Activated CD8-positive, alpha-beta T cell treated with anti-CD3 and anti-CD28 coated beads, Interleukin-2, amount 10 ng/mL, durations not matched to agents 7 days and 5 days (primary cell): ENCODE results near the gene ADI1. TPM values are rescaled to one million over a fixed set of nuclear protein-coding genes. Genes with fewer than 3 reads are reported as not detected.
A peak's percentile ranks its signal among the peaks of the same experiment; 100 is the strongest.

Source experiments
- ATAC-seq: fragments of 150-1000 bp; cut with Tn5 transposase; one replicate; pipeline ENCODE4 v1.10.0; 2021; ENCODE audit warnings: moderate library complexity
- CTCF ChIA-PET: fragments of 350-600 bp; sonication (Branson Sonifier 250); formaldehyde crosslinking; loops from one replicate; lab custom pipeline; 2021; ENCODE audit warnings: antibody characterized with exemption; lab: Charles Lee
- POLR2A ChIA-PET: fragments of 350-600 bp; sonication (Branson Sonifier 250); formaldehyde crosslinking; loops from one replicate; lab custom pipeline; 2021; ENCODE audit warnings: antibody characterized with exemption; lab: Charles Lee
- DNase-seq: peaks from one replicate; pipeline ENCODE4 v3.0.0-alpha.2; 2020
- H3K27ac Mint-ChIP-seq: one replicate; pipeline ENCODE4 v1.8.0; 2021; ENCODE audit warnings: mild to moderate bottlenecking, mixed read lengths
- H3K27me3 Mint-ChIP-seq: one replicate; pipeline ENCODE4 v1.8.0; 2021; ENCODE audit warnings: low read depth, mixed read lengths
- H3K36me3 Mint-ChIP-seq: one replicate; pipeline ENCODE4 v1.8.0; 2021; ENCODE audit warnings: low read depth, mixed read lengths
- H3K4me1 Mint-ChIP-seq: one replicate; pipeline ENCODE4 v1.8.0; 2021; ENCODE audit warnings: low read depth, mixed read lengths
- H3K4me3 Mint-ChIP-seq: one replicate; pipeline ENCODE4 v1.8.0; 2021; ENCODE audit warnings: mild to moderate bottlenecking, mixed read lengths
- H3K9me3 Mint-ChIP-seq: one replicate; pipeline ENCODE4 v1.8.0; 2022; ENCODE audit warnings: mixed read lengths; ENCODE audit not compliant: insufficient read depth
- total RNA-seq, 2 experiments: library from RNA; stranded (reverse); gene quantifications; one replicate each; pipeline ENCODE4 v1.2.3, GENCODE V29; 2021

The ADI1 gene
- total RNA-seq, 2 experiments from 2014 or later: 17.5 to 19.8 TPM

- Mint-ChIP-seq H3K4me1 (peaks cover 9% of the 10 kb centered on the region), H3K36me3 (peaks cover 18% of the 10 kb centered on the region), H3K4me3 (no peak overlapping the region), H3K27me3 (no peaks in the 10 kb centered on the region), H3K9me3 (no peaks in the 10 kb centered on the region), H3K27ac (no peak overlapping the region)
- ChIA-PET POLR2A (no interaction called here), CTCF (no interaction called here)
- ATAC-seq: no peak
- DNase-seq: no peak
These were observed 54.0 kb downstream of the ADI1 start for GRCh38 chr2:3465328-3465727.

DNA sequence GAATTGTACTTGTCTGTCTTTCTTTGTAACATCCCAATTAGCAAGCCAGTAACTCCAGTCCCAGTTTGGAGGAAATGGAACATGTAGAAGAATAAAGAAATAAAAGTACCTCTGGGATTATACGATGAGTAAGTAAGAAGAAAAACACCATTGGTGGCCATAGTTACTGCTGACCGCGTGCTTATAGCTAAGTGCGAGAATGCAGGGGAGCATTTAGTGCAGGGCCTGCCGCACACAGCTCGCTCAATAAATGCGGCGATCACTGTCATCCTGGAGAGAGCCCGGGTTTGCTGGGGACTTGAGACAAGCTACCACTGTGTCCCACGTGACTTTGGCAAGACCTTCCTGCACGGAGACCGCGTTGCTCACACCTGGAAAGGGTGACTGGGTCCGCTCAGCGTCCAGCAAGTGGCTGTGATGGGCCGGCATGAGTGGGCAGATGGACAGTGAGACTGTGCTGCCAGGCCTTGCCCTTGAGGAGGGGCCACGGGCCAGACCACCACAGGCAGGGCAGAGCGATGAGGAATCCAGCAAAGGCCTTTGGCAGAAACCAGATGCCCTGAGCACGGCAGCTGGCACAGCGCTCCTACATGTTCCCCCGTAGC is 54.8 kb downstream of the ADI1 start:
- POLR2A ChIA-PET: no interaction called here
- ATAC-seq: no peak
- Mint-ChIP-seq H3K27me3 (no peaks in the 10 kb centered on the region), H3K4me1 (peaks cover 9% of the 10 kb centered on the region), H3K36me3 (peaks cover 15% of the 10 kb centered on the region), H3K27ac (no peak overlapping the region), H3K4me3 (no peak overlapping the region), H3K9me3 (no peaks in the 10 kb centered on the region)
- DNase-seq: no peak
- CTCF ChIA-PET: interaction anchor here (1.4 to 3.8 kb wide), 2 partner anchors 40 to 188 kb away, joined by 7 to 26 read pairs; no protein-coding TSS in a partner anchor

- DNase-seq: no peak
- no peak overlapping the region for H3K27ac Mint-ChIP-seq
- peaks cover 9% of the 10 kb centered on the region for H3K4me1 Mint-ChIP-seq
- ChIA-PET CTCF (interaction anchor here (1.4 to 3.8 kb wide), 2 partner anchors 40 to 188 kb away, joined by 7 to 26 read pairs; no protein-coding TSS in a partner anchor), POLR2A (no interaction called here)
- no peak for ATAC-seq
- H3K27me3 Mint-ChIP-seq: no peaks in the 10 kb centered on the region
- H3K9me3 Mint-ChIP-seq: no peaks in the 10 kb centered on the region
- peaks cover 14% of the 10 kb centered on the region for H3K36me3 Mint-ChIP-seq
- H3K4me3 Mint-ChIP-seq: no peak overlapping the region
These were observed 55.4 kb downstream of the ADI1 start for GRCh38 chr2:3463944-3464343.

- DNase-seq (no peak), ATAC-seq (no peak)
- H3K4me3 Mint-ChIP-seq: no peak overlapping the region
- H3K27me3 Mint-ChIP-seq: no peaks in the 10 kb centered on the region
- H3K9me3 Mint-ChIP-seq: no peaks in the 10 kb centered on the region
- POLR2A ChIA-PET: no interaction called here
- peaks cover 13% of the 10 kb centered on the region for H3K36me3 Mint-ChIP-seq
- H3K4me1 Mint-ChIP-seq: peaks cover 9% of the 10 kb centered on the region
- H3K27ac Mint-ChIP-seq: no peak overlapping the region
- CTCF ChIA-PET: interaction anchor here (1.0 to 3.8 kb wide), 4 partner anchors 22 to 189 kb away, joined by 3 to 26 read pairs (median 6); no protein-coding TSS in a partner anchor
These were observed 56.0 kb downstream of the ADI1 start for GRCh38 chr2:3463186-3463835.

- DNase-seq (no peak), ATAC-seq (no peak)
- ChIA-PET CTCF (interaction anchor here (0.7 to 3.8 kb wide), 9 partner anchors 10 to 189 kb away, joined by 3 to 26 read pairs (median 4); partner anchors contain the start of gene RNASEH1), POLR2A (no interaction called here)
- H3K9me3 Mint-ChIP-seq: no peaks in the 10 kb centered on the region
- H3K27me3 Mint-ChIP-seq: no peaks in the 10 kb centered on the region
- peaks cover 8% of the 10 kb centered on the region for H3K36me3 Mint-ChIP-seq
- H3K4me1 Mint-ChIP-seq: peaks cover 9% of the 10 kb centered on the region
- H3K4me3 Mint-ChIP-seq: no peak overlapping the region
- H3K27ac Mint-ChIP-seq: no peak overlapping the region
These were observed 56.7 kb downstream of the ADI1 start for GRCh38 chr2:3462493-3463104.

DNA sequence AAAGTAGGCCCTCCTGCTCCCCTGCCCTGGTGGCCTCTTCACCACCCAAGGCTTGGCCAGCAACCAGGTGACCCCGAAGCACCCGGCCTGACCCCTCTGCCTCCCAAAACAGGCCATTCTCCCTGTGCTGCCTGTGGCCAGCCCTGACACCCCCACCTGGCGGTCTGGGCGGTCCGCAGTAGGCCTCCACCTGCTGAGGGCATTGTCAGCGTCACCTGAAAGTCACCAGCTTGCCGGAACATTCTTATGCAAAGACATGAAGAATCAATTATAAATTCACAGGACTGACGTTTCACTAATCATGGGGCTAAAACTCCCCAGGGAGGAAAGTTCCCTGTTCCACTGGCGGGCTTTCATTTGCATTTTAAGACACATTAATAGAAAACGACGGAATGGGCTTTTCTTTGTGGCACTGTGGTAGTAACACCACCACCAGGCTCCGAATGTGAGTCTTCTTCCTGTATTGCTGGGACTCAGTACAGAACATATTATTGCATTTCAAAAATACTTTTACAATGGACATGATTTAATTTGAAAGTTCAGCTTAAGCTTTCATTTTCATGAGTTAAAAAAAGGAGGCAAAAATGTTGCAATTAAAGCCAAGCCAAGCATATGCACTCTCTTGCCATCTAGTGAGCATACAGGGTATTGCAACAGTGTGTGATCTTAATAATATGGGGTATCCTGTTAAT is 57.4 kb downstream of the ADI1 start:
- peaks cover 6% of the 10 kb centered on the region for H3K36me3 Mint-ChIP-seq
- ATAC-seq (peak; percentile 51), DNase-seq (peak; percentile 64)
- H3K27ac Mint-ChIP-seq: peak overlapping the region; percentile 60
- ChIA-PET POLR2A (interaction anchor here (0.6 kb wide), 1 partner anchor 97 kb away, joined by 4 read pairs; no protein-coding TSS in a partner anchor), CTCF (interaction anchor here (0.6 to 3.8 kb wide), 15 partner anchors 9 to 319 kb away, joined by 3 to 26 read pairs (median 3); partner anchors contain the start of gene RNASEH1)
- H3K4me3 Mint-ChIP-seq: no peak overlapping the region
- H3K4me1 Mint-ChIP-seq: peaks cover 9% of the 10 kb centered on the region
- no peaks in the 10 kb centered on the region for H3K9me3 Mint-ChIP-seq
- H3K27me3 Mint-ChIP-seq: no peaks in the 10 kb centered on the region

DNA sequence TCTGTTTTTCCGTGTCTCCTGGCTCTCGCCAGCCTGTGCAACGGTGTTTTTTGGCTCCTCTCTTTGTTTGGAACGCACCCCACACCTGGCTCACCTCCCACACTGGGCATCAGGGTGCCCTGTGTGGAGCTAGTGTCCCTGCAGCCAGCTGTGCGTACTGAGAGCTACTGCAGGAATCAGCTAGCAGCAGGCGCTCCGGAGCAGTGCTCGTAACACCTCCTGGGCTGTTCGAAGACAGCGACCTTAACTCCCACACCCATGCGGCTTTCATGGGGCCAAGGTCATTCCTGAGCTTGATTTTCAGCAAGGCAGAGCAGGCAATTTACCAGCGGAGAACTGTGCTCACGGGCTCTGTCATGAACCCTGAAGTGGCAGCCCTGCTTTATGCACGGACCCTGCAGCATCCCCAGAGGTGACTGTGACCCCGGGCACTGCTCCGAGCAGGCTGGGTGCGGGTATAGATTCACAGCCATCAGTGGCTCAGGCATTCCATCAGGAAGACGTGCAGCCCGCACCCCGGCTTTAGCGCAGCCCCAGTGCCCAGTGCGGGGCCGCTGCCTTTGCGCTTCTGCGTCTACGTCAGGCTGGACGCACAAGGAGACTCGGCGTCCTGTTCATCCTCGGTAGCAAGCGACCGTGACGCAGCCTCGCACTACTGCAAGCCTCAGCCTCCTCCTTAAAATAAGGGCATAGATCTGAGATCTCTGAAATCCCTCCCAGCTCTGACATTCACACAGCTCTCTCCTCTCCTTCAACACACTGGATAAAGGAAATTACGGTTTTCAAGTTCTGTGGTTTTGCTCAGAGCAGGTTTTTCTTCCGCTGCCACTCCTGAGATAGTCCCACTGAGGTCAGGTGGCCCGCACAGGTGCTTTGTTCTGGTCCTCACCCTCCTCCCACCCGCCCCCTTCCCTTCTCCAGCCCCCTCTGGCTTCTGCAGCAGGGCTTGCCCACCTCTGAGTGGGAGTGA is 58.2 kb downstream of the ADI1 start:
- ChIA-PET POLR2A (interaction anchor here (1.1 kb wide), 1 partner anchor 82 kb away, joined by 3 read pairs; the partner anchor contains the start of gene TRAPPC12), CTCF (interaction anchor here (1.1 to 3.8 kb wide), 5 partner anchors 8 to 320 kb away, joined by 3 to 26 read pairs (median 7); no protein-coding TSS in a partner anchor)
- DNase-seq: no peak
- H3K27me3 Mint-ChIP-seq: no peaks in the 10 kb centered on the region
- no peaks in the 10 kb centered on the region for H3K9me3 Mint-ChIP-seq
- ATAC-seq: no peak
- H3K27ac Mint-ChIP-seq: no peak overlapping the region
- H3K4me1 Mint-ChIP-seq: peaks cover 9% of the 10 kb centered on the region
- peaks cover 10% of the 10 kb centered on the region for H3K36me3 Mint-ChIP-seq
- H3K4me3 Mint-ChIP-seq: no peak overlapping the region

GRCh38 chr2:3460156-3460555 is 59.2 kb downstream of the ADI1 start:
- H3K27me3 Mint-ChIP-seq: no peaks in the 10 kb centered on the region
- no peak overlapping the region for H3K4me3 Mint-ChIP-seq
- H3K9me3 Mint-ChIP-seq: no peaks in the 10 kb centered on the region
- no peak for ATAC-seq
- H3K36me3 Mint-ChIP-seq: peaks cover 16% of the 10 kb centered on the region
- ChIA-PET POLR2A (no interaction called here), CTCF (interaction anchor here (1.3 kb wide), 1 partner anchor 20 kb away, joined by 3 read pairs; no protein-coding TSS in a partner anchor)
- peaks cover 9% of the 10 kb centered on the region for H3K4me1 Mint-ChIP-seq
- no peak for DNase-seq
- no peak overlapping the region for H3K27ac Mint-ChIP-seq

- H3K27me3 Mint-ChIP-seq: no peaks in the 10 kb centered on the region
- no peaks in the 10 kb centered on the region for H3K9me3 Mint-ChIP-seq
- ATAC-seq: no peak
- no peak overlapping the region for H3K4me3 Mint-ChIP-seq
- no peak overlapping the region for H3K27ac Mint-ChIP-seq
- POLR2A ChIA-PET: no interaction called here
- CTCF ChIA-PET: no interaction called here
- H3K4me1 Mint-ChIP-seq: peaks cover 9% of the 10 kb centered on the region
- no peak for DNase-seq
- peaks cover 16% of the 10 kb centered on the region for H3K36me3 Mint-ChIP-seq
These were observed 59.9 kb downstream of the ADI1 start for GRCh38 chr2:3459185-3460015.
